Lung microvascular endothelial cell (primary cell): ENCODE results near the gene AHRR. TPM values are rescaled to one million over a fixed set of nuclear protein-coding genes. Genes with fewer than 3 reads are reported as not detected.
A peak's percentile ranks its signal among the peaks of the same experiment; 100 is the strongest.

Source experiments
- DNase-seq, 2 donors: peaks; one replicate each; pipeline versions ENCODE4 v3.0.0 to v3.0.0-alpha.2; 2010; ENCODE audit warnings: low read depth in 2 of 2
- total RNA-seq: library from RNA; depleted of rRNA; stranded (reverse); fragments of >200 nt; gene quantifications from 2 replicates; pipeline ENCODE4 v1.2.1, GENCODE V29; 2014

Gene AHRR
- total RNA-seq, 1 donor from 2014 or later: 1.4 TPM

GRCh38 chr5:440401-441201 is 119.1 kb downstream of the AHRR start:
- DNase-seq: no peak

GRCh38 chr5:441996-442334 is 120.5 kb downstream of the AHRR start:
- DNase-seq: no peak

- DNase-seq: peak; percentile 71 to 72
Observed at GRCh38 chr5:442335-443238, 121.1 kb downstream of the AHRR start, which contains the start of gene EXOC3. TSS of gene EXOC3 (plus strand) at chr5:443176. CDS start at chr5:446206, 3,030 bp downstream.

- peak in 1 of 2 donors; percentile 25 for DNase-seq
Observed at GRCh38 chr5:443239-444151, 122.0 kb downstream of the AHRR start.

- DNase-seq: no peak
Observed at GRCh38 chr5:444226-444625, 122.7 kb downstream of the AHRR start.

GRCh38 chr5:445591-445990 is 124.1 kb downstream of the AHRR start:
- DNase-seq: no peak

- DNase-seq: no peak
Observed at GRCh38 chr5:446066-446882, 124.8 kb downstream of the AHRR start.

GRCh38 chr5:446883-447263 is 125.4 kb downstream of the AHRR start:
- peak; percentile 61 to 68 for DNase-seq

GRCh38 chr5:447501-447900 is 126.0 kb downstream of the AHRR start:
- DNase-seq: no peak

- no peak for DNase-seq
Observed at GRCh38 chr5:448061-448765, 126.7 kb downstream of the AHRR start.

GRCh38 chr5:448766-449090 is 127.2 kb downstream of the AHRR start:
- no peak for DNase-seq

- no peak for DNase-seq
Observed at GRCh38 chr5:449151-449550, 127.6 kb downstream of the AHRR start.

- DNase-seq: no peak
Observed at GRCh38 chr5:451587-452458, 130.3 kb downstream of the AHRR start.

- DNase-seq: no peak
Observed at GRCh38 chr5:452978-453710, 131.6 kb downstream of the AHRR start.

- DNase-seq: no peak
Observed at GRCh38 chr5:453725-454481, 132.4 kb downstream of the AHRR start.

GRCh38 chr5:454936-455335 is 133.4 kb downstream of the AHRR start:
- no peak for DNase-seq

- DNase-seq: peak in 1 of 2 donors; percentile 92
Observed at GRCh38 chr5:455806-456205, 134.3 kb downstream of the AHRR start.
